Measurements from ENCODE around the gene SH3PXD2B. TPM values are rescaled to one million over a fixed set of nuclear protein-coding genes. Genes with fewer than 3 reads are reported as not detected.
"Not testable (repeated sequence)": the region's sequence is repeated elsewhere in the genome, so short reads cannot be mapped to it uniquely, and the experiment has no call there.

SH3PXD2B gene
- total RNA-seq, 1 donor from 2014 or later, result 39.8 TPM

GRCh38 chr5:172336676-172337285 is 117.5 kb downstream of the SH3PXD2B start:
- no peak for DNase-seq (ENCODE audit: low spot score)

- DNase-seq (ENCODE audit: low spot score), result no peak
Observed at GRCh38 chr5:172336264-172336663, 118.1 kb downstream of the SH3PXD2B start.

DNA sequence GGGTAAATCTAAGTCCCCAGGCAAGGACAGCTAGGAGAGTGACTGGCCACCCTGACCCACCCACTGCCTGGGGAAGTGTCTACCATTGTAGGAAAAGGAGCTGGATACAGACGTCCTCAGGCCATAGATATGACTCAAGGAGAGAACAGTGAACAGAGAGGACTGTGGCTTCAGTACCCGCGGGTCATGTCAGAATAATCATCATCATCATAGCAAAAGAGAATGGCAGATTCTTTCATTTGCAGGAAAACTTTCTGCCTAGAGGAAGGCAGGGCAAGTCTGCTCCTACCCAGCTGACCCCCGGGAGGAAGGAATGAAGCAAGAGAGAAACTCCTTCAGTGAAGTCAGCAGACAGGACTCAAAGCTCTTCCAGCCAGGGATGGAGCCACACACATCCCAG is 118.6 kb downstream of the SH3PXD2B start:
- no peak for DNase-seq (ENCODE audit: low spot score)

- no peak for DNase-seq (ENCODE audit: low spot score)
Observed at GRCh38 chr5:172334641-172335040, 119.7 kb downstream of the SH3PXD2B start.

DNA sequence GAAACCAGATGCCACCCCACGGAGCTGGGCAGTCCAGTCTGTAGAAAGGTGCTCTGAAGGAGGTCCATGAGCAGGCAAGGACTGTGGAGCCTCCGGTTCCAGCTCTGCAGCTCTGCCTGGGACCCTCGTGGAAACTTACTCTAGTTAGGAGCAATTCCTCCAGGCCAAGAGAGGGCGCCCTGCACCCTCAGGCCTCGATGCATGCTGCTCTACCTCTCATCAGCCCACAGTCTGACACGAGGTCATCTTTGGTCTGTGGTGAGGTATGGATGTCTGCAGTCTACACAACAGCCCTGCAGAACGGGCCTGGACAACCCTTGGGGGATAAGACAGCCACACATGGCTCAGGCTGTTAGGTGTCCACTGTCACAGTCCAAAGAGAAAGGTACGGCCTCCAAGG is 120.1 kb downstream of the SH3PXD2B start:
- no peak for DNase-seq (ENCODE audit: low spot score)

DNA sequence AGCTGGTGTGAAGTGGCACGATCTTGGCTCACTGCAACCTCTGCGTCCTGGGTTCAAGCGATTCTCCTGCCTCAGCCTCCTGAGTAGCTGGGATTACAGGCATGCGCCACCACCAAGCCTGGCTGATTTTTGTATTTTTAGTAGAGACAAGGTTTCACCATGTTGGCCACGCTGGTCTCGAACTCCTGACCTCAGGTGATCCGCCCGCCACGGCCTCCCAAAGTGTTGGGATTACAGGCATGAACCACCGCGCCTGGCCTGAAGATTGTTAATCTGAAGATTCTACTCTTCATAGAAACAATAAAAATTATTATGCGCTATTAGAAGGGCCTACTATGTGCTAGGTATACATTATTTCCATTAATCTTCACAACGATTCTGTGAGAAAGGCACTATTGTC is 127.4 kb downstream of the SH3PXD2B start:
- DNase-seq (ENCODE audit: low spot score), result not testable (repeated sequence)

DNA sequence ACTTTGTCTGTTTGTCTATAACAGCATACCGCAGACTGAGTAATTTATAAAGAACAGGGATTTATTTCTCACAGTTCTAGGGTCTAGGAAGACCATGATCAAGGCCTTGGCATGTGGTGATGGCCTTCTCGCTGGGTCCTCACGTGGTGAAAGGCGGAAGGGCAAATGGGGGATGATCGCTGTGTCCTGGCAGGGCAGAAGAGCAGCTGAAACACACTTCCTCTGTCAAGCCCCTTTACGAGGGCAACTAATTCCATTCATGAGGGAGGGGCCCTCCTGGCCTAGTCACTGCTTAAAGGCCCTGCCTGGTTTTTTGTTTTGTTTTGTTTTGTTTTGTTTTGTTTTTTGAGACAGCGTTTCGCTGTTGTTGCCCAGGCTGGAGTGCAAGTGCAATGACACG is 128.9 kb downstream of the SH3PXD2B start:
- no peak for DNase-seq (ENCODE audit: low spot score)

- no peak for DNase-seq (ENCODE audit: low spot score)
Observed at GRCh38 chr5:172322028-172322965, 132.0 kb downstream of the SH3PXD2B start.

DNA sequence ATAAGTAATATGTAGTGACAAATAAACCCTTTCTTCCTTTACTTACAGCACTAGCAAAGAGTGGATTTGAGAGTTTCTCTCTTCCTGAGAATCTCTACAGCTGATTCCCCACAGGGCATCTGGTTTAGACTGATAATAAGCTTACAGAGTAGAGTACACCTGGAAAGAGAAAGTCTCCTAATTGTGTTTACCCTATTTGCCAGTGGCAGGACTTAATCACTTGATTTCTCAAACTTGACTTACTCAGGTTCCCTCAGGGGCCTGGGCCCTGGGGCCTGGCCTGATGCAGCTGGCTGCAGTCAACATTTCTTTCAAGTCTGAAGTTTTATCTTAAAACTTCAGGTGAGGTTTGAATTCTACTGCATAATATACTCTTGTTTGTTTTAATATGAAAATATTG is 132.7 kb downstream of the SH3PXD2B start:
- no peak for DNase-seq (ENCODE audit: low spot score)

- no peak for DNase-seq (ENCODE audit: low spot score)
Observed at GRCh38 chr5:172319708-172320441, 134.4 kb downstream of the SH3PXD2B start.

- no peak for DNase-seq (ENCODE audit: low spot score)
Observed at GRCh38 chr5:172315587-172316493, 138.5 kb downstream of the SH3PXD2B start.

GRCh38 chr5:172313915-172314314 is 140.4 kb downstream of the SH3PXD2B start:
- no peak for DNase-seq (ENCODE audit: low spot score)

GRCh38 chr5:172312286-172312685 is 142.0 kb downstream of the SH3PXD2B start:
- no peak for DNase-seq (ENCODE audit: low spot score)

- no peak for DNase-seq (ENCODE audit: low spot score)
Observed at GRCh38 chr5:172311605-172312004, 142.7 kb downstream of the SH3PXD2B start.

DNA sequence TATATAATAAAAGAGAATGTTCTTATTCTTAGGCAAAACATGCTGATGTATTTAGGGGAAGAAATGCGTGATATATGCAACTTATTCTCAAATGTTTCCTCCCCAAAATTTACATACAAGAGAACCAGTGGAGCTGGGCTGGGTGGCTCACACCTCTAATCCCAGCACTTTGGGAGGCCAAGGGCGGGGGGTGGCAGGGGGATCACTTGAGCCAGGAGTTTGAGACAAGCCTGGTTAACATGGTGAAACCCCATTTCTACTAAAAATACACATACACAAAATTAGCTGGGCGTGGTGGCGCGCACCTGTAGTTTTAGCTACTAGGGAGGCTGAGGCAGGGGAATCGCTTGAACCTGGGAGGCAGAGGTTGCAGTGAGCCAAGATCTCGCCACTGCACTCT is 143.3 kb downstream of the SH3PXD2B start:
- no peak for DNase-seq (ENCODE audit: low spot score)

GRCh38 chr5:172305380-172305779 is 148.9 kb downstream of the SH3PXD2B start:
- no peak for DNase-seq (ENCODE audit: low spot score)

- no peak for DNase-seq (ENCODE audit: low spot score)
Observed at GRCh38 chr5:172303572-172304335, 150.6 kb downstream of the SH3PXD2B start.

- no peak for DNase-seq (ENCODE audit: low spot score)
Observed at GRCh38 chr5:172303162-172303561, 151.2 kb downstream of the SH3PXD2B start.

DNA sequence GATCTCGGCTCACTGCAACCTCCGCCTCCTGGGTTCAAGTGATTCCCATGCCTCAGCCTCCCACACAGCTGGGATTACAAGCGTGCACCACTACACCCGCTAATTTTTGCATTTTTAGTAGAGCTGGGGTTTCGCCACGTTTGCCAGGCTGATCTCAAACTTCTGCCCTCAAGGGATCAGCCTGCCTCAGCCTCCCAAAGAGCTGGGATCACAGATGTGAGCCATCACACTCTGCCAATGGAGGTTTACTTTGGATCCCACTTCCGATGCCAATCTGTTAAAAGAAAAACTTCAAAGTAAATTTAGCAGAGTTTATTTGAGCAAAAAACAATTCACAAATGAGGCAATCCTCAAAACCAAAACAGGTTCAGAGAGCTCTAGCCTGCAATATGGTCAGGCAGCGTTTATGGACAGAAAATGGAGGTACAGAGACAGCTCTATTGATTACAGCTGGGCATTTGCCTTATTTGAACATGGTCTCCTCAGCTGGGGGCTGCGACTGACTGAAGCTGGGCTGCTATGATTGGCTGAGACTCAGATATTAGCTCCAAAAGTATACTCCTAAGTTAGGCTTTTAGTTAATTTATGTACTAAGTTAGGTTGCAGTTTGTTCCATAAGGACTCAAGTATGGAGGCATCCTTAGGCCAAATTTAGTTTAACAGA is 152.1 kb downstream of the SH3PXD2B start:
- DNase-seq (ENCODE audit: low spot score), result no peak

- no peak for DNase-seq (ENCODE audit: low spot score)
Observed at GRCh38 chr5:172299916-172300439, 154.3 kb downstream of the SH3PXD2B start.

Measured in ureter (tissue), 1 donor.